HG02981 (cell line): ENCODE results near the gene NELL1.

Source experiments
- ATAC-seq: cut with Tn5 transposase; IDR thresholded peaks from one replicate; pipeline ENCODE4 v1.9.1; 2021; ENCODE audit warnings: mild to moderate bottlenecking, moderate library complexity; ENCODE audit not compliant: unreplicated experiment

NELL1 gene

GRCh38 chr11:20864628-20865027 is 195.2 kb downstream of the NELL1 start:
- no peak for ATAC-seq

GRCh38 chr11:20865161-20865560 is 195.8 kb downstream of the NELL1 start:
- ATAC-seq: no peak

GRCh38 chr11:20869123-20869522 is 199.7 kb downstream of the NELL1 start:
- ATAC-seq: no peak

- no peak for ATAC-seq
Measured at GRCh38 chr11:20873054-20873453, 203.7 kb downstream of the NELL1 start.

- ATAC-seq: no peak
Measured at GRCh38 chr11:20874358-20874757, 205.0 kb downstream of the NELL1 start.

- no peak for ATAC-seq
Measured at GRCh38 chr11:20875889-20876288, 206.5 kb downstream of the NELL1 start.

- ATAC-seq: no peak
Measured at GRCh38 chr11:20876738-20877137, 207.4 kb downstream of the NELL1 start.

GRCh38 chr11:20880094-20880493 is 210.7 kb downstream of the NELL1 start:
- no peak for ATAC-seq

- no peak for ATAC-seq
Measured at GRCh38 chr11:20881328-20882079, 212.1 kb downstream of the NELL1 start.

- no peak for ATAC-seq
Measured at GRCh38 chr11:20887137-20887536, 217.8 kb downstream of the NELL1 start.

- ATAC-seq: no peak
Measured at GRCh38 chr11:20894296-20894695, 224.9 kb downstream of the NELL1 start.

- no peak for ATAC-seq
Measured at GRCh38 chr11:20909995-20910726, 240.8 kb downstream of the NELL1 start.

- ATAC-seq: no peak
Measured at GRCh38 chr11:20910733-20911132, 241.3 kb downstream of the NELL1 start.

- no peak for ATAC-seq
Measured at GRCh38 chr11:20912065-20912821, 242.9 kb downstream of the NELL1 start.

- ATAC-seq: no peak
Measured at GRCh38 chr11:20912922-20913512, 243.6 kb downstream of the NELL1 start.

GRCh38 chr11:20917306-20917705 is 247.9 kb downstream of the NELL1 start:
- no peak for ATAC-seq

GRCh38 chr11:20926799-20927540 is 257.6 kb downstream of the NELL1 start:
- ATAC-seq: no peak

GRCh38 chr11:20931029-20931428 is 261.6 kb downstream of the NELL1 start:
- ATAC-seq: no peak

GRCh38 chr11:20933086-20933485 is 263.7 kb downstream of the NELL1 start:
- ATAC-seq: no peak

- no peak for ATAC-seq
Measured at GRCh38 chr11:20933958-20934357, 264.6 kb downstream of the NELL1 start.

- ATAC-seq: no peak
Measured at GRCh38 chr11:20934516-20934915, 265.1 kb downstream of the NELL1 start.
